Panc1 (cell line): Measurements from ENCODE around the gene DTD1. TPM values are rescaled to one million over a fixed set of nuclear protein-coding genes. Genes with fewer than 3 reads are reported as not detected.

Experiments
- ATAC-seq: fragments of 200-7000 bp; cut with Tn5 transposase; 2 replicates; pipeline ENCODE4 v1.9.1; 2020; ENCODE audit warnings: mild to moderate bottlenecking, moderate library complexity
- BruUV-seq: library from RNA; stranded (reverse); fragments of 400-500 nt; replicated peaks from 2 replicates; lab custom pipeline; 2021; lab: Mats Ljungman, UMichigan
- CTCF ChIA-PET: fragments of 300-600 bp; sonication (Branson Sonifier 250); formaldehyde crosslinking; loops from one replicate; lab custom pipeline; 2022; ENCODE audit warnings: antibody characterized with exemption; lab: Charles Lee
- POLR2A ChIA-PET: fragments of 300-600 bp; sonication (Branson Sonifier 250); formaldehyde crosslinking; loops from one replicate; lab custom pipeline; 2022; ENCODE audit warnings: antibody characterized with exemption; lab: Charles Lee
- DNase-seq: peaks from one replicate; pipeline ENCODE4 v3.0.0-alpha.2; 2010; ENCODE audit warnings: low read depth, low spot score
- H3K27ac ChIP-seq: 2 replicates; pipeline ENCODE4 v1.5.1; 2011; ENCODE audit warnings: mild to moderate bottlenecking, low read length, inconsistent platforms
- H3K27me3 ChIP-seq: fragments of 200-500 bp; sonication (Bioruptor generic); 2 replicates; pipeline ENCODE4 v1.6.0; 2014; ENCODE audit warnings: low read length, inconsistent platforms; ENCODE audit not compliant: control insufficient read depth, insufficient read depth
- H3K36me3 ChIP-seq: fragments of 200-500 bp; sonication (Bioruptor generic); 2 replicates; pipeline ENCODE4 v1.5.1; 2014; ENCODE audit warnings: inconsistent platforms, mild to moderate bottlenecking, low read length, moderate library complexity; ENCODE audit not compliant: control insufficient read depth, insufficient read depth
- H3K4me1 ChIP-seq: 2 replicates; pipeline ENCODE4 v1.5.1; 2011; ENCODE audit warnings: inconsistent platforms, mild to moderate bottlenecking, low read length, moderate library complexity; ENCODE audit not compliant: control insufficient read depth, insufficient read depth
- H3K4me3 ChIP-seq, 2 experiments: 2 replicates each; pipeline ENCODE4 v1.5.1; 2011 to 2012; ENCODE audit warnings: low read depth in 2 of 2, low read length in 2 of 2, mild to moderate bottlenecking in 2 of 2, inconsistent platforms in 1 of 2, moderate library complexity in 1 of 2
- H3K9me3 ChIP-seq: fragments of 200-500 bp; sonication (Bioruptor generic); 2 replicates; pipeline ENCODE4 v1.5.1; 2014; ENCODE audit warnings: low read depth, mild to moderate bottlenecking, inconsistent platforms, low read length, moderate library complexity; ENCODE audit not compliant: control insufficient read depth, insufficient read depth
- CTCF ChIP-seq: fragments of 450-650 bp; IDR thresholded peaks from 2 replicates; pipeline ENCODE4 v1.5.1; 2017; ENCODE audit warnings: mild to moderate bottlenecking
- POLR2AphosphoS5 ChIP-seq: IDR thresholded peaks from 2 replicates; pipeline ENCODE4 v1.6.1; 2012; ENCODE audit warnings: mild to moderate bottlenecking, low read depth, low read length, moderate library complexity
- REST ChIP-seq, 2 experiments: IDR thresholded peaks; 2 replicates each; pipeline ENCODE4 v1.6.1; 2011 to 2012; ENCODE audit warnings: low read depth in 2 of 2, control low read depth in 1 of 2, low read length in 1 of 2, mild to moderate bottlenecking in 1 of 2, moderate library complexity in 1 of 2; ENCODE audit not compliant: insufficient read depth in 1 of 2
- SIN3A ChIP-seq: IDR thresholded peaks from 2 replicates; pipeline ENCODE4 v1.6.1; 2012; ENCODE audit warnings: low read depth, mild to moderate bottlenecking, low read length, moderate library complexity, borderline replicate concordance; ENCODE audit not compliant: insufficient read depth
- in situ Hi-C: cut with HindIII; loops from 2 replicates; pipeline ENCODE4 v1.10.0; 2016; ENCODE audit warnings: low sequenced_read_pairs, low pct_unique_long_range_greater_than_20kb
- intact Hi-C: fragments of 100-400 bp; cut with micrococcal nuclease; formaldehyde crosslinking; loops from one replicate; pipeline ENCODE4 v1.10.0; 2022; ENCODE audit not compliant: unreplicated experiment
- total RNA-seq: library from RNA; stranded (reverse); gene quantifications from one replicate; pipeline ENCODE4 v1.2.1, GENCODE V29; 2021; ENCODE audit not compliant: unreplicated experiment

DTD1 gene
- total RNA-seq, 1 experiment from 2014 or later = 23.6 TPM

GRCh38 chr20:18811904-18812303 lies 224.1 kb downstream of the DTD1 start:
- Histone ChIP-seq H3K4me1 (no peaks in the 10 kb centered on the region), H3K36me3 (no peaks in the 10 kb centered on the region), H3K4me3 (no peak overlapping the region), H3K9me3 (no peaks in the 10 kb centered on the region), H3K27me3 (no peaks in the 10 kb centered on the region), H3K27ac (no peak overlapping the region)
- BruUV-seq = no TSS peak
- intact Hi-C loops = no loop called here
- TF ChIP-seq REST (IDR thresholded peaks at IDR 0.05; ENCODE audit: insufficient read depth in 1 of 2, low read depth in 2 of 2, low read length in 1 of 2) = no peak
- TF ChIP-seq CTCF = no peak
- TF ChIP-seq SIN3A = no peak
- TF ChIP-seq POLR2AphosphoS5 = no peak
- in situ Hi-C loops = no loop called here
- ChIA-PET POLR2A (no interaction called here), CTCF (no interaction called here)
- no peak for ATAC-seq
- no peak for DNase-seq

DNA sequence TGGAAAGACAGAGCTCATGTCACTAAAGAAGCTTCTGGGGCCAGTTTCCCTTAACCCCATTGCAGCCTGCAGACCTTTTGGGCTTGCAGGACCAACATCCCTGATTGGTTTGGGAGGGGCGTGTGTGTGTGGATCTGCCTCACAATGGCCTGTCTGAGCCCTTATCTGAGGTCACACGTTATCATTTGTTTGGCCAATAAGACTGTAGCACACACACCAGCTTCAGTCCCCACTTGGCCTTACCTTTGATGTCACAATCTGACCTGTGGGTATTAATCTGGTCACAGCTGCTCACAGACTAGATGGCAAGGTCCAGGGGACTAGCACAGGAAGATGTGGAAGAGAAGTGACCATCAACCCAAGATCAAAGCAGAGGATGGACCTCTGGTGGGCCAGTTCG lies 225.6 kb downstream of the DTD1 start, which contains the start of gene SCP2D1:
Gene SCP2D1 (plus strand): TSS at position 301 of the 400 bp plus-strand sequence. CDS start 33 bp downstream, at position 334.
- Histone ChIP-seq H3K4me1 (no peaks in the 10 kb centered on the region), H3K9me3 (no peaks in the 10 kb centered on the region), H3K36me3 (no peaks in the 10 kb centered on the region), H3K27ac (no peak within 1 kb of the TSS), H3K4me3 (no peak within 1 kb of the TSS), H3K27me3 (no peaks in the 10 kb centered on the region)
- BruUV-seq = no TSS peak
- TF ChIP-seq SIN3A (no peak), CTCF (no peak), POLR2AphosphoS5 (no peak)
- in situ Hi-C loops (no loop called here), intact Hi-C loops (no loop called here)
- ATAC-seq (no peak), DNase-seq (no peak)
- ChIA-PET POLR2A (no interaction called here), CTCF (no interaction called here)
